Epithelial cell of esophagus (primary cell): ENCODE measurements around the gene RAPGEF1.

Source experiments
- DNase-seq: peaks from one replicate; pipeline ENCODE4 v3.0.0; 2010; ENCODE audit warnings: low read depth
- H3K4me3 ChIP-seq: 2 replicates; pipeline ENCODE4 v1.5.1; 2011; ENCODE audit warnings: mild to moderate bottlenecking, low read length, control low read depth
- TF ChIP-seq, protein P1 (sequence below): IDR thresholded peaks from 2 replicates; pipeline ENCODE4 v1.5.1; 2011; ENCODE audit warnings: low read depth, mild to moderate bottlenecking, low read length, control low read depth, inconsistent platforms; ENCODE audit not compliant: insufficient read depth; ENCODE audit errors: missing control alignments

RAPGEF1 gene

DNA sequence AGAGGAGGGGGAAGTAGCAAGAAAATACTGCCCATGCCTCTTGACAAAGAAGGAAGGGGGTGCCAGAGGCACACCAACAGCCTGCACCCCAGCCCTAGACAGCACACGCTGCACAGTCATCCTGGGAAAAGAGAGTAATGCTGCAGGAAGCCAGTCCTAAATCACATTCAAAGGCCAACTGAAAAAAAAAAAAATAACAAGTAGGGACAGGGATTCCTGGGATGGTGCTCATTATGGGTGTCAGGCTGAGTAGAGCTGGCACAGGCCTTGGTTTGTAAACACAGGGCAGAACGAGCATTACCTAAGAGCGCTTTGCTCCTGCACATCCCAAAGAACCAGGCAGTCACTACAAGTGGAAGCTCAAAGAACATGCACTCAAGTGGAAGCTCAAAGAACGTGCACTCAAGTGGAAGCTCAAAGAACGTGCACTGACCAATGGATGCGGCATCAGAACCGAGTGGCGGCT, 7.8 kb downstream of the RAPGEF1 start:
- TF ChIP-seq, protein P1, sequence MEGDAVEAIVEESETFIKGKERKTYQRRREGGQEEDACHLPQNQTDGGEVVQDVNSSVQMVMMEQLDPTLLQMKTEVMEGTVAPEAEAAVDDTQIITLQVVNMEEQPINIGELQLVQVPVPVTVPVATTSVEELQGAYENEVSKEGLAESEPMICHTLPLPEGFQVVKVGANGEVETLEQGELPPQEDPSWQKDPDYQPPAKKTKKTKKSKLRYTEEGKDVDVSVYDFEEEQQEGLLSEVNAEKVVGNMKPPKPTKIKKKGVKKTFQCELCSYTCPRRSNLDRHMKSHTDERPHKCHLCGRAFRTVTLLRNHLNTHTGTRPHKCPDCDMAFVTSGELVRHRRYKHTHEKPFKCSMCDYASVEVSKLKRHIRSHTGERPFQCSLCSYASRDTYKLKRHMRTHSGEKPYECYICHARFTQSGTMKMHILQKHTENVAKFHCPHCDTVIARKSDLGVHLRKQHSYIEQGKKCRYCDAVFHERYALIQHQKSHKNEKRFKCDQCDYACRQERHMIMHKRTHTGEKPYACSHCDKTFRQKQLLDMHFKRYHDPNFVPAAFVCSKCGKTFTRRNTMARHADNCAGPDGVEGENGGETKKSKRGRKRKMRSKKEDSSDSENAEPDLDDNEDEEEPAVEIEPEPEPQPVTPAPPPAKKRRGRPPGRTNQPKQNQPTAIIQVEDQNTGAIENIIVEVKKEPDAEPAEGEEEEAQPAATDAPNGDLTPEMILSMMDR: no peak
- H3K4me3 ChIP-seq: no peak overlapping the region
- DNase-seq: peak; percentile 97

DNA sequence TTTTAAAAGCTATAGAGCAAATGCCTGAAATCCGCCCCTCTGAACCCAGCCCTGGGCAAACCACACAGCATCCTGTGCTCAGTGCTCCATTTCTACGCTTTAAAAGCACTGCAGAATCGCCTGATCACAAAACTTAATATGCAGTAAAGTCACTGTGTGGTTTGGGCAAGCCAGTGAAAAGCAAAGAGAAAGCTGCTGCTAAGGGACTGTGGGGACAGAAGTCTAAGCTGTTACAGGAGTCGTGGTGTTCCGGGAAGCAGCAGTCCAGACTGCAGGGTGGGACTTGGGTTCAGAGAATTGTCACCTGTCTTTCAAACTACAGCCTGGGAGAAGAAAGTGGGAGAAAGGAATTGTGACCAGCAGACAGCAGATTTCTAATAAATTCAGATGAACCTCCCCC, 8.2 kb downstream of the RAPGEF1 start:
- H3K4me3 ChIP-seq: no peak overlapping the region
- DNase-seq: no peak

DNA sequence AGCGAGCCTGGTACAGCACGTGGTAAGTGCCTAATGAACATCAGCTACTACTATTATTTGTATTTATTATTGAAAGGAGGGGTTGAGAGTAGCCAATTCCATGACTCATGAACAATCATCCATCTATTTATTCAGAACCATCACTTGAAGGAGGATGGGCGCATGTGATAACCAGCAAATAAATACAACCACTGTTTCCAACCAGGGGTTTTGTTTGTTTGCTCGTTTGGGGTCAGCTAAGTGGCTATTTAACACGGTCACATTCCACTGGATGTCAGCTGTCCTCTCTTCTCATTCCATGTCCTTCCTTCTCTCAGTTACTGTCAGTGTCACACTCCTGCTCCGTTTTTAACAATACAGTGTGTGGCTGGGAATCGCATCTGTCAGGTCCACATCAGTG, 8.6 kb downstream of the RAPGEF1 start:
- peak; percentile 56 for DNase-seq

More for the DNA sequence above, 8.2 kb downstream of the RAPGEF1 start:
- TF ChIP-seq, protein P1: no peak

DNA sequence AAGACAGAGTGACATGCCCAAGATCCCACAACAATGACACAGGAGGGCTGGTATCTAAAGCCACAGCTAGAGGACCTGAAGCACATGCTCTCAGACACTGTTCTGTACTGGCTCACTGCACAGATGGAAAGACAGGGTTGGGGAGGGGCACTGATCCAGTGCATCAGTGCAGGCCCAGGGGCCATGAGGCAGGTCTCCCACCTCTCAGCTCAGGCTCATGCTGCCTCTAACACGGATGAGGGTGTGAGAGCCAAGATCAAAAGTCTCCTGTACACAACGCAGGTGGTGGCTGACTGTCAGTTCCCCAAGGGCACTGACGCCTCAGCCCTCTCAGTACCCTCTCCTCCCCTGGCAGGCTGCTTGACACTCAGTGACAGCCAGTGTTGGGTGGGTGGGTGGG, 10.9 kb downstream of the RAPGEF1 start:
- TF ChIP-seq, protein P1: no peak
- no peak for DNase-seq
- no peak overlapping the region for H3K4me3 ChIP-seq

More for the DNA sequence above, 8.6 kb downstream of the RAPGEF1 start:
- H3K4me3 ChIP-seq: no peak overlapping the region
- TF ChIP-seq, protein P1: no peak

DNA sequence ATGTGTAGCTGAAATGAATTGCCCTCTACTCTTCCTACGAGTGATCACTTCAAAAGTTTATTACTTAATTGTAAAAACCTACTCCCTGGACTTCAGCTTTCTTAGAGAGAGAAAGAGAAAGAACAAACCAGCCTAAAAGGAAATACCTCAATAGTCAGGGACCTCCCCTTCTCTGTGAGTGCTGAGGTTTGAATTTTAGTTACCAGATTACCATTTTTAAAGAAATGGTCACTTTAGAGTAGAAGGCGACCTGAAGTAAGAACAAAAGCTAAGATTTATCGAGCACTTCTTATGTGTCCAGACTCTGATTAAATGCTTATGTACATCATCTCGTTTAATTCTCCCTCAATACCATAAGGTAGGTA, 11.3 kb downstream of the RAPGEF1 start:
- no peak for DNase-seq
- TF ChIP-seq, protein P1: no peak

DNA sequence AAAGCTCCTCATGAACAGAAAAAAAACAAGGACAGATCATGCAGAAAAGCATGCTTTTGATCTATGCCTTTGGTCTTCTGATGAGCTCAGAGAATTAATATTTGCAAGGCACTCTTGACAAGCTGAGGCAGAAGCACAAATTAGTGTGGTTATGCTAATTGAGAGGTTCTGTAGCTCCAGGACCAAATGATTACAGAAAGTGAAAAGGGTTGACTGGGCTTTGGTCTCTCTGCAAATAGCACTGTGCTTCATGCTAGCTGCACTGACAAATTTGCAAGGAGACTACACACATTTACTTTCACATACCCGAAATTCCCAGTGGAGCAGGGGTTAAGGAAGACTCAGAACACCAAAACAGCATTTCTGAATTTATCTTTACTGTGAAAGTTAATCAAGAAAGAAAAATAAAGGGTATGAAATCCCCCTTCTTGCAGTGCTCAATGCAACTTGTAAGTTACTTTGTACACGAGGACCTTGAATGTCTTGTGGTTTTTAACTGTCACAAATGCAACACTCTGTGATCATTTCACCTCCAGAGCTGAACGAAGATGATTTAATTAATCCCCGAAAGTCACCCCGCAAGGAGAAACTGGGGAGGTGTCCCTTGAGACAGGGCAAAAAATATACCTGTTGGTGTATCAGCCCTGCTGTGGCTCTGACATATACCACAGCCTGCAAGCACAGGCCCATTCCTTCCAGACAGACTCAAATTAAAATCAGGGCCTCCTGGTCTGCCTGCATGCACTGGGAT, 11.9 kb downstream of the RAPGEF1 start:
- peak; percentile 84 for DNase-seq
- TF ChIP-seq, protein P1: no peak
- H3K4me3 ChIP-seq: no peak overlapping the region

More for the DNA sequence above, 11.3 kb downstream of the RAPGEF1 start:
- H3K4me3 ChIP-seq: no peak overlapping the region
